HEK293 (cell line): Measurements from ENCODE around the gene TBP.

Experiments
- CTCF ChIP-seq: fragments of 450-650 bp; formaldehyde crosslinking; IDR thresholded peaks from 2 replicates; pipeline ENCODE4 v1.5.1; 2016; ENCODE audit warnings: missing biosample characterization, missing genetic modification characterization
- ZNF133 ChIP-seq: fragments of 450-650 bp; formaldehyde crosslinking; IDR thresholded peaks from 2 replicates; pipeline ENCODE4 v1.5.1; 2016; ENCODE audit warnings: missing biosample characterization, missing genetic modification characterization
- ZNF626 ChIP-seq: fragments of 450-650 bp; sonication (Bioruptor Pico); formaldehyde crosslinking; IDR thresholded peaks from 2 replicates; pipeline ENCODE4 v1.5.1; 2018; ENCODE audit warnings: missing biosample characterization, missing genetic modification characterization, inconsistent platforms

- no peak for TF ChIP-seq ZNF133 (tag by site-specific recombination)
- no peak for TF ChIP-seq ZNF626 (tag by site-specific recombination)
- TF ChIP-seq CTCF (tag by site-specific recombination): no peak
Measured at GRCh38 chr6:170523256-170524171, 30.7 kb upstream of the TBP start.
